ENCODE measurements around the gene PRSS12. TPM values are rescaled to one million over a fixed set of nuclear protein-coding genes. Genes with fewer than 3 reads are reported as not detected.

Gene PRSS12
- total RNA-seq, 1 donor from 2014 or later = not detected

- intact Hi-C loops (cut with micrococcal nuclease) = no loop called here
- CTCF ChIA-PET = no interaction called here
- no peaks in the 10 kb centered on the region for H3K4me1 Mint-ChIP-seq
- H3K27ac Mint-ChIP-seq = no peak overlapping the region
- no peak for DNase-seq
- POLR2A ChIA-PET = no interaction called here
- H3K9me3 Mint-ChIP-seq = no peaks in the 10 kb centered on the region
- H3K4me3 Mint-ChIP-seq = no peak overlapping the region
- H3K36me3 Mint-ChIP-seq (ENCODE audit: low read depth) = no peaks in the 10 kb centered on the region
- H3K27me3 Mint-ChIP-seq = no peaks in the 10 kb centered on the region
- TF ChIP-seq CTCF (IDR thresholded peaks at IDR 0.05) = no peak
- ATAC-seq (ENCODE audit: low read depth) = no peak
Observed at GRCh38 chr4:118367872-118368271, 15.1 kb upstream of the PRSS12 start.

- H3K4me3 Mint-ChIP-seq = no peak overlapping the region
- ChIA-PET CTCF (no interaction called here), POLR2A (no interaction called here)
- no peaks in the 10 kb centered on the region for H3K36me3 Mint-ChIP-seq (ENCODE audit: low read depth)
- no peaks in the 10 kb centered on the region for H3K27me3 Mint-ChIP-seq
- H3K4me1 Mint-ChIP-seq = no peaks in the 10 kb centered on the region
- ATAC-seq (ENCODE audit: low read depth) = no peak
- intact Hi-C loops (cut with micrococcal nuclease) = no loop called here
- no peak for DNase-seq
- no peak for TF ChIP-seq CTCF (IDR thresholded peaks at IDR 0.05)
- no peak overlapping the region for H3K27ac Mint-ChIP-seq
- no peaks in the 10 kb centered on the region for H3K9me3 Mint-ChIP-seq
Observed at GRCh38 chr4:118367361-118367760, 14.6 kb upstream of the PRSS12 start.

- no peak overlapping the region for H3K27ac Mint-ChIP-seq
- no peak for TF ChIP-seq CTCF (IDR thresholded peaks at IDR 0.05)
- no peaks in the 10 kb centered on the region for H3K9me3 Mint-ChIP-seq
- no peak overlapping the region for H3K4me3 Mint-ChIP-seq
- intact Hi-C loops (cut with micrococcal nuclease) = no loop called here
- POLR2A ChIA-PET = no interaction called here
- DNase-seq (no peak), ATAC-seq (ENCODE audit: low read depth) (no peak)
- no peaks in the 10 kb centered on the region for H3K4me1 Mint-ChIP-seq
- CTCF ChIA-PET = no interaction called here
- no peaks in the 10 kb centered on the region for H3K36me3 Mint-ChIP-seq (ENCODE audit: low read depth)
- peaks cover 6% of the 10 kb centered on the region for H3K27me3 Mint-ChIP-seq
Observed at GRCh38 chr4:118363166-118363565, 10.4 kb upstream of the PRSS12 start.

GRCh38 chr4:118361192-118361591, 8.4 kb upstream of the PRSS12 start:
- no peak for ATAC-seq (ENCODE audit: low read depth)
- CTCF ChIA-PET = no interaction called here
- Mint-ChIP-seq H3K27ac (no peak overlapping the region), H3K4me1 (no peaks in the 10 kb centered on the region), H3K9me3 (no peaks in the 10 kb centered on the region), H3K36me3 (ENCODE audit: low read depth) (no peaks in the 10 kb centered on the region), H3K27me3 (peaks cover 19% of the 10 kb centered on the region), H3K4me3 (no peak overlapping the region)
- POLR2A ChIA-PET = no interaction called here
- DNase-seq = no peak
- TF ChIP-seq CTCF (IDR thresholded peaks at IDR 0.05) = no peak
- intact Hi-C loops (cut with micrococcal nuclease) = no loop called here

GRCh38 chr4:118360106-118360505, 7.3 kb upstream of the PRSS12 start:
- H3K9me3 Mint-ChIP-seq = no peaks in the 10 kb centered on the region
- H3K4me3 Mint-ChIP-seq = no peak overlapping the region
- H3K36me3 Mint-ChIP-seq (ENCODE audit: low read depth) = no peaks in the 10 kb centered on the region
- no peak for TF ChIP-seq CTCF (IDR thresholded peaks at IDR 0.05)
- H3K27ac Mint-ChIP-seq = no peak overlapping the region
- ChIA-PET POLR2A (no interaction called here), CTCF (no interaction called here)
- H3K4me1 Mint-ChIP-seq = no peaks in the 10 kb centered on the region
- intact Hi-C loops (cut with micrococcal nuclease) = no loop called here
- peaks cover 30% of the 10 kb centered on the region for H3K27me3 Mint-ChIP-seq
- ATAC-seq (ENCODE audit: low read depth) (no peak), DNase-seq (no peak)
